Measurements from ENCODE around the gene EPHA6.

DNA sequence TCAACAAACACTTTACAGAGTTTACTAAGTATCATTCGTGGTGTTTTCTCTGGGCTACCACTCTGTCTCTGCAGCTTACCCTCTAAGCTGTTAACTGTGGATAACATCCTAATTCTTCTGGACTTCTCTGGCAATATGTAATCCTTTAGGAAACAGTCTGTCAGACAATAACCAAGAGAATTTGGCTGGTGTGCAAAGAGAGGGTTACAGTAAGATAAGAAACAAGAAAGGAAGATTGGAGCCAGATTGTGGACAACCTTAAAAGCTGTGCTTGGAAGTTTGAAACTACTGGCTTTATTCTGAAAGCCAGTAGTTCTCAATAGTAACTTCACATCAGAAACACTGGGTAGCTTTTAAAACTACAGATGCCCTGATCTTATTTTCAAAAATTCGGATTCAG lies 950.9 kb downstream of the EPHA6 start:
- no peak for TF ChIP-seq CHD2 (IDR thresholded peaks at IDR 0.05; ENCODE audit: low read depth, low read length)
- TF ChIP-seq, protein P1, sequence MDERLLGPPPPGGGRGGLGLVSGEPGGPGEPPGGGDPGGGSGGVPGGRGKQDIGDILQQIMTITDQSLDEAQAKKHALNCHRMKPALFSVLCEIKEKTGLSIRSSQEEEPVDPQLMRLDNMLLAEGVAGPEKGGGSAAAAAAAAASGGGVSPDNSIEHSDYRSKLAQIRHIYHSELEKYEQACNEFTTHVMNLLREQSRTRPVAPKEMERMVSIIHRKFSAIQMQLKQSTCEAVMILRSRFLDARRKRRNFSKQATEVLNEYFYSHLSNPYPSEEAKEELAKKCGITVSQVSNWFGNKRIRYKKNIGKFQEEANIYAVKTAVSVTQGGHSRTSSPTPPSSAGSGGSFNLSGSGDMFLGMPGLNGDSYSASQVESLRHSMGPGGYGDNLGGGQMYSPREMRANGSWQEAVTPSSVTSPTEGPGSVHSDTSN (CRISPR knock-in tag; IDR thresholded peaks at IDR 0.05; ENCODE audit: low read depth) = no peak
- TF ChIP-seq, protein P1 (tag; conservative IDR thresholded peaks at IDR 0.05; ENCODE audit: low read depth) = no peak
- TF ChIP-seq, protein P2, sequence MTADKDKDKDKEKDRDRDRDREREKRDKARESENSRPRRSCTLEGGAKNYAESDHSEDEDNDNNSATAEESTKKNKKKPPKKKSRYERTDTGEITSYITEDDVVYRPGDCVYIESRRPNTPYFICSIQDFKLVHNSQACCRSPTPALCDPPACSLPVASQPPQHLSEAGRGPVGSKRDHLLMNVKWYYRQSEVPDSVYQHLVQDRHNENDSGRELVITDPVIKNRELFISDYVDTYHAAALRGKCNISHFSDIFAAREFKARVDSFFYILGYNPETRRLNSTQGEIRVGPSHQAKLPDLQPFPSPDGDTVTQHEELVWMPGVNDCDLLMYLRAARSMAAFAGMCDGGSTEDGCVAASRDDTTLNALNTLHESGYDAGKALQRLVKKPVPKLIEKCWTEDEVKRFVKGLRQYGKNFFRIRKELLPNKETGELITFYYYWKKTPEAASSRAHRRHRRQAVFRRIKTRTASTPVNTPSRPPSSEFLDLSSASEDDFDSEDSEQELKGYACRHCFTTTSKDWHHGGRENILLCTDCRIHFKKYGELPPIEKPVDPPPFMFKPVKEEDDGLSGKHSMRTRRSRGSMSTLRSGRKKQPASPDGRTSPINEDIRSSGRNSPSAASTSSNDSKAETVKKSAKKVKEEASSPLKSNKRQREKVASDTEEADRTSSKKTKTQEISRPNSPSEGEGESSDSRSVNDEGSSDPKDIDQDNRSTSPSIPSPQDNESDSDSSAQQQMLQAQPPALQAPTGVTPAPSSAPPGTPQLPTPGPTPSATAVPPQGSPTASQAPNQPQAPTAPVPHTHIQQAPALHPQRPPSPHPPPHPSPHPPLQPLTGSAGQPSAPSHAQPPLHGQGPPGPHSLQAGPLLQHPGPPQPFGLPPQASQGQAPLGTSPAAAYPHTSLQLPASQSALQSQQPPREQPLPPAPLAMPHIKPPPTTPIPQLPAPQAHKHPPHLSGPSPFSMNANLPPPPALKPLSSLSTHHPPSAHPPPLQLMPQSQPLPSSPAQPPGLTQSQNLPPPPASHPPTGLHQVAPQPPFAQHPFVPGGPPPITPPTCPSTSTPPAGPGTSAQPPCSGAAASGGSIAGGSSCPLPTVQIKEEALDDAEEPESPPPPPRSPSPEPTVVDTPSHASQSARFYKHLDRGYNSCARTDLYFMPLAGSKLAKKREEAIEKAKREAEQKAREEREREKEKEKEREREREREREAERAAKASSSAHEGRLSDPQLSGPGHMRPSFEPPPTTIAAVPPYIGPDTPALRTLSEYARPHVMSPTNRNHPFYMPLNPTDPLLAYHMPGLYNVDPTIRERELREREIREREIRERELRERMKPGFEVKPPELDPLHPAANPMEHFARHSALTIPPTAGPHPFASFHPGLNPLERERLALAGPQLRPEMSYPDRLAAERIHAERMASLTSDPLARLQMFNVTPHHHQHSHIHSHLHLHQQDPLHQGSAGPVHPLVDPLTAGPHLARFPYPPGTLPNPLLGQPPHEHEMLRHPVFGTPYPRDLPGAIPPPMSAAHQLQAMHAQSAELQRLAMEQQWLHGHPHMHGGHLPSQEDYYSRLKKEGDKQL (CRISPR knock-in tag; IDR thresholded peaks at IDR 0.05; ENCODE audit: borderline replicate concordance) = no peak
- TF ChIP-seq SIN3B (IDR thresholded peaks at IDR 0.05; ENCODE audit: low read depth) = no peak
- TF ChIP-seq, protein P3, sequence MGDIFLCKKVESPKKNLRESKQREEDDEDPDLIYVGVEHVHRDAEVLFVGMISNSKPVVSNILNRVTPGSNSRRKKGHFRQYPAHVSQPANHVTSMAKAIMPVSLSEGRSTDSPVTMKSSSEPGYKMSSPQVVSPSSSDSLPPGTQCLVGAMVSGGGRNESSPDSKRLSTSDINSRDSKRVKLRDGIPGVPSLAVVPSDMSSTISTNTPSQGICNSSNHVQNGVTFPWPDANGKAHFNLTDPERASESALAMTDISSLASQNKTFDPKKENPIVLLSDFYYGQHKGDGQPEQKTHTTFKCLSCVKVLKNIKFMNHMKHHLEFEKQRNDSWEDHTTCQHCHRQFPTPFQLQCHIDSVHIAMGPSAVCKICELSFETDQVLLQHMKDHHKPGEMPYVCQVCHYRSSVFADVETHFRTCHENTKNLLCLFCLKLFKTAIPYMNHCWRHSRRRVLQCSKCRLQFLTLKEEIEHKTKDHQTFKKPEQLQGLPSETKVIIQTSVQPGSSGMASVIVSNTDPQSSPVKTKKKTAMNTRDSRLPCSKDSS (IDR thresholded peaks at IDR 0.05; ENCODE audit: low read depth, partially characterized antibody) = no peak
- no peak for TF ChIP-seq POLR2AphosphoS2 (IDR thresholded peaks at IDR 0.05; ENCODE audit: low read length)
- TF ChIP-seq CHD1 (IDR thresholded peaks at IDR 0.05; ENCODE audit: low read length) = no peak
- TF ChIP-seq ZNF140 (CRISPR knock-in tag; IDR thresholded peaks at IDR 0.05) = no peak
- no peak for TF ChIP-seq CEBPB (tag; IDR thresholded peaks at IDR 0.05)
- no peak for TF ChIP-seq FOSL1 (tag; conservative IDR thresholded peaks at IDR 0.05)
- TF ChIP-seq, protein P4, sequence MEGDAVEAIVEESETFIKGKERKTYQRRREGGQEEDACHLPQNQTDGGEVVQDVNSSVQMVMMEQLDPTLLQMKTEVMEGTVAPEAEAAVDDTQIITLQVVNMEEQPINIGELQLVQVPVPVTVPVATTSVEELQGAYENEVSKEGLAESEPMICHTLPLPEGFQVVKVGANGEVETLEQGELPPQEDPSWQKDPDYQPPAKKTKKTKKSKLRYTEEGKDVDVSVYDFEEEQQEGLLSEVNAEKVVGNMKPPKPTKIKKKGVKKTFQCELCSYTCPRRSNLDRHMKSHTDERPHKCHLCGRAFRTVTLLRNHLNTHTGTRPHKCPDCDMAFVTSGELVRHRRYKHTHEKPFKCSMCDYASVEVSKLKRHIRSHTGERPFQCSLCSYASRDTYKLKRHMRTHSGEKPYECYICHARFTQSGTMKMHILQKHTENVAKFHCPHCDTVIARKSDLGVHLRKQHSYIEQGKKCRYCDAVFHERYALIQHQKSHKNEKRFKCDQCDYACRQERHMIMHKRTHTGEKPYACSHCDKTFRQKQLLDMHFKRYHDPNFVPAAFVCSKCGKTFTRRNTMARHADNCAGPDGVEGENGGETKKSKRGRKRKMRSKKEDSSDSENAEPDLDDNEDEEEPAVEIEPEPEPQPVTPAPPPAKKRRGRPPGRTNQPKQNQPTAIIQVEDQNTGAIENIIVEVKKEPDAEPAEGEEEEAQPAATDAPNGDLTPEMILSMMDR (IDR thresholded peaks at IDR 0.05 in 2 of 3, conservative IDR thresholded peaks at IDR 0.05 in 1 of 3; ENCODE audit: insufficient read depth in 2 of 3, low read depth in 1 of 3, low read length in 3 of 3) = no peak

Measured in K562 (cell line).